HepG2 (cell line): ENCODE measurements around the gene CEP131. TPM values are rescaled to one million over a fixed set of nuclear protein-coding genes. Genes with fewer than 3 reads are reported as not detected.

Experiments
- ARNT ChIP-seq: fragments of 450-650 bp; IDR thresholded peaks from 2 replicates; pipeline ENCODE4 v1.6.1; 2017
- CREB1 ChIP-seq, 2 experiments: fragments of 450-650 bp in 1 of 2; IDR thresholded peaks; 2 replicates each; pipeline ENCODE4 v1.6.1; 2016 to 2017; ENCODE audit warnings: control low read depth in 1 of 2, mild to moderate bottlenecking in 1 of 2, missing compliant biosample characterization in 1 of 2, missing genetic modification characterization in 1 of 2
- HES4 ChIP-seq: sonication (generic); formaldehyde crosslinking; IDR thresholded peaks from 2 replicates; pipeline ENCODE4 v1.9.0; 2021; ENCODE audit warnings: mild to moderate bottlenecking, missing genetic modification reagents, borderline replicate concordance
- ISX ChIP-seq: sonication (generic); formaldehyde crosslinking; conservative IDR thresholded peaks from 2 replicates; pipeline ENCODE4 v1.5.0; 2020; ENCODE audit warnings: missing genetic modification reagents
- LBX2 ChIP-seq: sonication (generic); formaldehyde crosslinking; IDR thresholded peaks from 2 replicates; pipeline ENCODE4 v1.5.0; 2020; ENCODE audit warnings: missing genetic modification reagents, mild to moderate bottlenecking, borderline replicate concordance
- MTERF4 ChIP-seq: sonication (generic); formaldehyde crosslinking; IDR thresholded peaks from 2 replicates; pipeline ENCODE4 v1.8.0; 2023; ENCODE audit warnings: mild to moderate bottlenecking, missing genetic modification reagents
- MXD1 ChIP-seq: sonication (generic); formaldehyde crosslinking; IDR thresholded peaks from 2 replicates; pipeline ENCODE4 v1.4.0; 2020; ENCODE audit warnings: mild to moderate bottlenecking, missing genetic modification reagents
- MXD4 ChIP-seq: IDR thresholded peaks from 2 replicates; pipeline ENCODE4 v1.6.1; 2016; ENCODE audit warnings: mild to moderate bottlenecking, missing biosample characterization, missing genetic modification reagents
- WIZ ChIP-seq: sonication (generic); formaldehyde crosslinking; IDR thresholded peaks from 2 replicates; pipeline ENCODE4 v1.5.1; 2020; ENCODE audit warnings: mild to moderate bottlenecking, missing genetic modification reagents
- ZFP36 ChIP-seq: fragments of 150-350 bp; IDR thresholded peaks from 2 replicates; pipeline ENCODE4 v1.6.1; 2018; ENCODE audit warnings: borderline replicate concordance, low read length, low read depth; ENCODE audit not compliant: partially characterized antibody
- ZNF12 ChIP-seq: sonication (generic); formaldehyde crosslinking; IDR thresholded peaks from 2 replicates; pipeline ENCODE4 v1.5.0; 2020; ENCODE audit warnings: missing genetic modification reagents
- ZNF382 ChIP-seq: sonication (generic); formaldehyde crosslinking; IDR thresholded peaks from 2 replicates; pipeline ENCODE4 v1.5.0; 2020; ENCODE audit warnings: missing genetic modification reagents, mild to moderate bottlenecking, borderline replicate concordance
- ZNF446 ChIP-seq: sonication (generic); formaldehyde crosslinking; IDR thresholded peaks from 2 replicates; pipeline ENCODE4 v1.5.0; 2020; ENCODE audit warnings: mild to moderate bottlenecking, missing genetic modification reagents
- ZNF841 ChIP-seq: sonication (generic); formaldehyde crosslinking; IDR thresholded peaks from 2 replicates; pipeline ENCODE4 v1.8.1; 2023; ENCODE audit warnings: missing genetic modification reagents, borderline replicate concordance
- ZXDC ChIP-seq: sonication (generic); formaldehyde crosslinking; IDR thresholded peaks from 2 replicates; pipeline ENCODE4 v1.5.0; 2020; ENCODE audit warnings: mild to moderate bottlenecking, missing genetic modification reagents
- polyA plus RNA-seq, 8 experiments: library from polyadenylated mRNA; depleted of rRNA in 3 of 8; stranded (reverse) in 7 of 8; unstranded in 1 of 8; fragments of >200 nt; fragmentation: Illumina TruSeq in 4 of 8; extraction: Trizol in 4 of 8; gene quantifications; 2 replicates each; pipeline versions ENCODE4 v1.2.1 to v1.2.3, GENCODE V29; 2011 to 2016; ENCODE audit warnings: low read depth in 4 of 8, missing spikeins in 1 of 8, mixed read lengths in 1 of 8; ENCODE audit not compliant: insufficient read depth in 1 of 8
- total RNA-seq, 5 experiments: library from RNA; depleted of rRNA; stranded (reverse); fragments of >200 nt; fragmentation: Illumina TruSeq; extraction: Trizol; gene quantifications; 2 replicates each; pipeline ENCODE4 v1.2.3, GENCODE V29; 2016; ENCODE audit warnings: low read depth in 1 of 5
- TF ChIP-seq, protein P1 (sequence below): sonication (generic); formaldehyde crosslinking; IDR thresholded peaks from 2 replicates; pipeline ENCODE4 v1.5.1; 2020; ENCODE audit warnings: mild to moderate bottlenecking, missing genetic modification reagents

Gene CEP131
- total and polyA plus RNA-seq, 2 of the 13 experiments (the other 11 are each of a cell fraction or from before 2014, with no cell fraction given): 5.0 to 16.8 TPM

GRCh38 chr17:81253358-81254131, 30.8 kb upstream of the CEP131 start (continued):
- no peak for TF ChIP-seq ZNF446 (CRISPR knock-in tag)
- no peak for TF ChIP-seq MXD4 (CRISPR knock-in tag)
- 0 out of 2 replicates have a peak, but pooled peaks have one; percentile 77 for TF ChIP-seq ZXDC
- no peak for TF ChIP-seq ZFP36
- TF ChIP-seq WIZ (CRISPR knock-in tag): no peak
- TF ChIP-seq CREB1 (IDR thresholded peaks at IDR 0.05): peak; percentile 92
- no peak for TF ChIP-seq CREB1 (CRISPR knock-in tag; IDR thresholded peaks at IDR 0.05)
- no peak for TF ChIP-seq ISX (CRISPR knock-in tag)
- TF ChIP-seq, protein P1, sequence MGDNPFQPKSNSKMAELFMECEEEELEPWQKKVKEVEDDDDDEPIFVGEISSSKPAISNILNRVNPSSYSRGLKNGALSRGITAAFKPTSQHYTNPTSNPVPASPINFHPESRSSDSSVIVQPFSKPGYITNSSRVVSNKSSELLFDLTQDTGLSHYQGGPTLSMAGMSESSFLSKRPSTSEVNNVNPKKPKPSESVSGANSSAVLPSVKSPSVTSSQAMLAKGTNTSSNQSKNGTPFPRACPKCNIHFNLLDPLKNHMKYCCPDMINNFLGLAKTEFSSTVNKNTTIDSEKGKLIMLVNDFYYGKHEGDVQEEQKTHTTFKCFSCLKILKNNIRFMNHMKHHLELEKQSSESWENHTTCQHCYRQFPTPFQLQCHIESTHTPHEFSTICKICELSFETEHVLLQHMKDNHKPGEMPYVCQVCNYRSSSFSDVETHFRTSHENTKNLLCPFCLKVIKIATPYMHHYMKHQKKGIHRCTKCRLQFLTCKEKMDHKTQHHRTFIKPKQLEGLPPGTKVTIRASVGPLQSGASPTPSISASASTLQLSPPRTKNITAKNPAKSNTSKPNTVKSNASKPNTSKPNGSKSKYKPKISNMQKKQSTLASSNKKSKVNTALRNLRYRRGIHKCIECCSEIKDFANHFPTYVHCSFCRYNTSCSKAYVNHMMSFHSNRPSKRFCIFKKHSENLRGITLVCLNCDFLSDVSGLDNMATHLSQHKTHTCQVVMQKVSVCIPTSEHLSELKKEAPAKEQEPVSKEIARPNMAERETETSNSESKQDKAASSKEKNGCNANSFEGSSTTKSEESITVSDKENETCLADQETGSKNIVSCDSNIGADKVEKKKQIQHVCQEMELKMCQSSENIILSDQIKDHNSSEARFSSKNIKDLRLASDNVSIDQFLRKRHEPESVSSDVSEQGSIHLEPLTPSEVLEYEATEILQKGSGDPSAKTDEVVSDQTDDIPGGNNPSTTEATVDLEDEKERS (CRISPR knock-in tag): no peak
- no peak for TF ChIP-seq MXD1
- TF ChIP-seq ZNF12 (CRISPR knock-in tag): no peak
- no peak for TF ChIP-seq ARNT
- no peak for TF ChIP-seq ZNF382
- TF ChIP-seq MTERF4: no peak
- TF ChIP-seq HES4 (CRISPR knock-in tag): no peak
- no peak for TF ChIP-seq ZNF841 (CRISPR knock-in tag)
- no peak for TF ChIP-seq LBX2 (CRISPR knock-in tag)
